Esophagus muscularis mucosa (tissue), 3 donors: ENCODE results near the gene DGAT2.

Source experiments
- CTCF ChIP-seq, 3 experiments: fragments of 200-600 bp in 2 of 3; fragments of 450-650 bp in 1 of 3; sonication (generic) in 2 of 3; IDR thresholded peaks; one replicate each; pipeline ENCODE4 v1.5.1; 2017 to 2019; ENCODE audit warnings: antibody characterized with exemption in 3 of 3, mild to moderate bottlenecking in 2 of 3, moderate library complexity in 1 of 3
- EP300 ChIP-seq: sonication (generic); formaldehyde crosslinking; IDR thresholded peaks from one replicate; pipeline ENCODE4 v1.6.1; 2017; ENCODE audit warnings: antibody characterized with exemption

- TF ChIP-seq CTCF (IDR thresholded peaks at IDR 0.05) (no peak), EP300 (no peak)
Measured at GRCh38 chr11:75816561-75817239, 48.1 kb downstream of the DGAT2 start.
